Neuronal stem cell (in vitro differentiated cells): ENCODE results near the gene UMAD1.

Experiments used
- DNase-seq: peaks from one replicate; pipeline ENCODE4 v3.0.0-alpha.2; 2013; ENCODE audit warnings: low spot score
- H2AFZ ChIP-seq: one replicate; pipeline ENCODE4 v1.6.1; 2013; ENCODE audit warnings: mild to moderate bottlenecking, low read length, inconsistent platforms
- H2AK5ac ChIP-seq: 2 replicates; pipeline ENCODE4 v1.6.1; 2013; ENCODE audit warnings: low read depth, mild to moderate bottlenecking, inconsistent platforms, low read length, moderate library complexity, mixed read lengths
- H2BK120ac ChIP-seq: 2 replicates; pipeline ENCODE4 v1.6.1; 2013; ENCODE audit warnings: low read depth, mild to moderate bottlenecking, inconsistent platforms, low read length, moderate library complexity, mixed read lengths
- H2BK12ac ChIP-seq: one replicate; pipeline ENCODE4 v1.6.1; 2013; ENCODE audit warnings: low read length, inconsistent platforms
- H2BK15ac ChIP-seq: 2 replicates; pipeline ENCODE4 v1.6.1; 2013; ENCODE audit warnings: mild to moderate bottlenecking, low read length, inconsistent platforms, mixed read lengths
- H2BK5ac ChIP-seq: one replicate; pipeline ENCODE4 v1.6.1; 2013; ENCODE audit warnings: inconsistent platforms, mild to moderate bottlenecking, low read length, moderate library complexity
- H3K14ac ChIP-seq: one replicate; pipeline ENCODE4 v1.6.1; 2013; ENCODE audit warnings: low read length, inconsistent platforms
- H3K18ac ChIP-seq: 2 replicates; pipeline ENCODE4 v1.6.1; 2013; ENCODE audit warnings: low read length, inconsistent platforms
- H3K23ac ChIP-seq: 2 replicates; pipeline ENCODE4 v1.6.1; 2013; ENCODE audit warnings: low read depth, mild to moderate bottlenecking, mixed read lengths, low read length, inconsistent platforms; ENCODE audit not compliant: poor library complexity
- H3K27ac ChIP-seq: replicated peaks from 3 replicates; pipeline ENCODE4 v1.5.1; 2013; ENCODE audit warnings: low read length, inconsistent platforms
- H3K27me3 ChIP-seq, 3 experiments: 2 replicates each; pipeline ENCODE4 v1.6.1; 2013; ENCODE audit warnings: low read length in 3 of 3, mild to moderate bottlenecking in 2 of 3, inconsistent platforms in 1 of 3, low read depth in 1 of 3, mixed read lengths in 1 of 3, moderate library complexity in 1 of 3; ENCODE audit not compliant: control insufficient read depth in 3 of 3, insufficient read depth in 3 of 3
- H3K36me3 ChIP-seq, 2 donors: replicated peaks in 1 of 2; 2 replicates each; pipeline ENCODE4 v1.6.1; 2013; ENCODE audit warnings: low read length in 2 of 2; ENCODE audit not compliant: control insufficient read depth in 2 of 2, insufficient read depth in 2 of 2
- H3K4ac ChIP-seq: 2 replicates; pipeline ENCODE4 v1.6.1; 2013; ENCODE audit warnings: inconsistent platforms, mild to moderate bottlenecking, low read length, moderate library complexity
- H3K4me1 ChIP-seq, 2 donors: 1 replicate in 1 of 2; 2 replicates in 1 of 2; pipeline ENCODE4 v1.6.1; 2013; ENCODE audit warnings: low read length in 2 of 2, low read depth in 1 of 2; ENCODE audit not compliant: control insufficient read depth in 2 of 2, insufficient read depth in 1 of 2
- H3K4me2 ChIP-seq: one replicate; pipeline ENCODE4 v1.6.1; 2013; ENCODE audit warnings: mild to moderate bottlenecking, low read length, inconsistent platforms; ENCODE audit not compliant: insufficient read depth, poor library complexity, severe bottlenecking
- H3K4me3 ChIP-seq, 2 donors: 2 replicates each; pipeline ENCODE4 v1.5.1; 2013; ENCODE audit warnings: low read length in 2 of 2, mild to moderate bottlenecking in 2 of 2, inconsistent platforms in 1 of 2, moderate library complexity in 1 of 2
- H3K79me1 ChIP-seq: one replicate; pipeline ENCODE4 v1.6.1; 2013; ENCODE audit warnings: low read depth, mild to moderate bottlenecking, inconsistent platforms, low read length, moderate library complexity
- H3K9ac ChIP-seq: one replicate; pipeline ENCODE4 v1.6.1; 2013; ENCODE audit warnings: mild to moderate bottlenecking, low read depth, low read length, inconsistent platforms; ENCODE audit not compliant: poor library complexity
- H3K9me3 ChIP-seq, 2 donors: replicated peaks in 1 of 2; 2 replicates each; pipeline versions ENCODE3 to v1.6.1; 2013; ENCODE audit warnings: low read length in 2 of 2, mild to moderate bottlenecking in 2 of 2, inconsistent platforms in 1 of 2, low read depth in 1 of 2, mixed read lengths in 1 of 2, moderate library complexity in 1 of 2; ENCODE audit not compliant: control insufficient read depth in 2 of 2, insufficient read depth in 1 of 2
- H4K8ac ChIP-seq: one replicate; pipeline ENCODE4 v1.6.1; 2013; ENCODE audit warnings: low read depth, mild to moderate bottlenecking, inconsistent platforms, low read length, moderate library complexity
- H4K91ac ChIP-seq: one replicate; pipeline ENCODE4 v1.6.1; 2013; ENCODE audit warnings: low read length, low read depth, mild to moderate bottlenecking, inconsistent platforms; ENCODE audit not compliant: poor library complexity
- WGBS, 2 donors: extraction: QIAGEN DNeasy Blood & Tissue Kit; methylation state at CpG; one replicate each; pipeline ENCODE4 v1.1.7; 2013; ENCODE audit warnings: missing lambda C conversion rate in 2 of 2, mixed read lengths in 1 of 2; ENCODE audit not compliant: insufficient read length in 2 of 2, insufficient replicate concordance in 1 of 2; ENCODE audit errors: extremely low coverage in 2 of 2; 5-methylcytosine and 5-hydroxymethylcytosine counted together

UMAD1 gene

GRCh38 chr7:7628476-7628875 is 12.1 kb upstream of the UMAD1 start:
- H2BK5ac ChIP-seq = no peak overlapping the region
- no peak overlapping the region for H3K18ac ChIP-seq
- H3K23ac ChIP-seq = no peak overlapping the region
- H4K8ac ChIP-seq = no peak overlapping the region
- H3K4ac ChIP-seq = no peak overlapping the region
- H3K4me2 ChIP-seq = no peak overlapping the region
- no peak overlapping the region for H3K9ac ChIP-seq
- no peak overlapping the region for H3K27ac ChIP-seq
- H2BK12ac ChIP-seq = no peak overlapping the region
- no peak overlapping the region for H2BK15ac ChIP-seq
- H3K4me3 ChIP-seq = no peak overlapping the region
- no peaks in the 10 kb centered on the region for H3K4me1 ChIP-seq
- no peak overlapping the region for H2BK120ac ChIP-seq
- no peak for DNase-seq
- H3K9me3 ChIP-seq = peaks cover 0 to 2% of the 10 kb centered on the region in 2 donors
- no peak overlapping the region for H3K14ac ChIP-seq
- H3K79me1 ChIP-seq = no peaks in the 10 kb centered on the region
- WGBS, 2 donors = no CpG with 5 or more reads among the region's 1 CpG
- no peak overlapping the region for H2AK5ac ChIP-seq
- no peaks in the 10 kb centered on the region for H3K36me3 ChIP-seq
- H4K91ac ChIP-seq = no peak overlapping the region
- H3K27me3 ChIP-seq = no peaks in the 10 kb centered on the region
- no peak overlapping the region for H2AFZ ChIP-seq

GRCh38 chr7:7630626-7631329 is 9.8 kb upstream of the UMAD1 start:
- H3K9ac ChIP-seq = no peak overlapping the region
- H4K8ac ChIP-seq = no peak overlapping the region
- no peak overlapping the region for H3K4me2 ChIP-seq
- H3K18ac ChIP-seq = no peak overlapping the region
- no peak overlapping the region for H3K4me3 ChIP-seq
- no peak for DNase-seq
- no peaks in the 10 kb centered on the region for H3K4me1 ChIP-seq
- peaks cover 0 to 10% of the 10 kb centered on the region in 2 donors for H3K36me3 ChIP-seq
- no peak overlapping the region for H2AK5ac ChIP-seq
- no CpG with 5 or more reads among the region's 1 CpG for WGBS, 2 donors
- H3K27ac ChIP-seq = no peak overlapping the region
- no peak overlapping the region for H3K14ac ChIP-seq
- no peak overlapping the region for H2BK12ac ChIP-seq
- no peak overlapping the region for H2BK120ac ChIP-seq
- no peak overlapping the region for H4K91ac ChIP-seq
- no peaks in the 10 kb centered on the region for H3K79me1 ChIP-seq
- H3K9me3 ChIP-seq = peaks cover 0 to 2% of the 10 kb centered on the region in 2 donors
- H2AFZ ChIP-seq = no peak overlapping the region
- no peak overlapping the region for H2BK15ac ChIP-seq
- H3K23ac ChIP-seq = no peak overlapping the region
- no peak overlapping the region for H3K4ac ChIP-seq
- no peak overlapping the region for H2BK5ac ChIP-seq
- H3K27me3 ChIP-seq = no peaks in the 10 kb centered on the region

- H2BK15ac ChIP-seq = no peak overlapping the region
These were observed 1.1 kb upstream of the UMAD1 start for GRCh38 chr7:7639421-7639820.

GRCh38 chr7:7639847-7640220 is 718 bp upstream of the UMAD1 start:
- H3K4me3 ChIP-seq = peak overlapping the region; percentile 87 to 89
- peak overlapping the region; percentile 42 for H3K27ac ChIP-seq
- peak overlapping the region; percentile 82 for H3K9ac ChIP-seq
- peak overlapping the region; percentile 55 for H3K4me2 ChIP-seq
- WGBS, 2 donors = no CpG with 5 or more reads among the region's 19 CpGs
- H3K4me1 ChIP-seq = peaks cover 2 to 5% of the 10 kb centered on the region in 2 donors
- H3K4ac ChIP-seq = no peak overlapping the region
- no peak for DNase-seq
- H3K14ac ChIP-seq = no peak overlapping the region
- H3K23ac ChIP-seq = no peak overlapping the region
- H3K27me3 ChIP-seq = no peaks in the 10 kb centered on the region
- H3K79me1 ChIP-seq = peaks cover 1% of the 10 kb centered on the region
- peak overlapping the region; percentile 90 for H2AFZ ChIP-seq
- no peak overlapping the region for H2AK5ac ChIP-seq
- H2BK5ac ChIP-seq = no peak overlapping the region
- H2BK120ac ChIP-seq = no peak overlapping the region
- H3K9me3 ChIP-seq = no peaks in the 10 kb centered on the region
- peak overlapping the region; percentile 95 for H3K18ac ChIP-seq
- peaks cover 3 to 35% of the 10 kb centered on the region in 2 donors for H3K36me3 ChIP-seq
- no peak overlapping the region for H4K8ac ChIP-seq
- no peak overlapping the region for H2BK12ac ChIP-seq
- H4K91ac ChIP-seq = no peak overlapping the region
- H2BK15ac ChIP-seq = no peak overlapping the region

More at GRCh38 chr7:7639421-7639820, 1.1 kb upstream of the UMAD1 start:
- no CpG with 5 or more reads among the region's 5 CpGs for WGBS, 2 donors
- no peak overlapping the region for H4K8ac ChIP-seq
- no peak overlapping the region for H3K14ac ChIP-seq
- H2AK5ac ChIP-seq = no peak overlapping the region
- H4K91ac ChIP-seq = no peak overlapping the region
- H2BK120ac ChIP-seq = no peak overlapping the region
- H3K79me1 ChIP-seq = peaks cover 1% of the 10 kb centered on the region
- peak overlapping the region; percentile 55 for H3K4me2 ChIP-seq
- H3K23ac ChIP-seq = no peak overlapping the region
- DNase-seq = no peak
- H2BK5ac ChIP-seq = no peak overlapping the region
- no peak overlapping the region for H3K18ac ChIP-seq
- no peak overlapping the region for H2BK12ac ChIP-seq
- H3K9me3 ChIP-seq = no peaks in the 10 kb centered on the region
- H3K4ac ChIP-seq = no peak overlapping the region
- no peak overlapping the region for H3K9ac ChIP-seq
- peaks cover 3 to 37% of the 10 kb centered on the region in 2 donors for H3K36me3 ChIP-seq
- peak overlapping the region; percentile 90 for H2AFZ ChIP-seq
- peak overlapping the region; percentile 87 to 89 for H3K4me3 ChIP-seq
- H3K27me3 ChIP-seq = no peaks in the 10 kb centered on the region
- no peak overlapping the region for H3K27ac ChIP-seq
- peaks cover 2 to 5% of the 10 kb centered on the region in 2 donors for H3K4me1 ChIP-seq
